Epithelial cell of proximal tubule (primary cell): Measurements from ENCODE around the gene ANKRD49. TPM values are rescaled to one million over a fixed set of nuclear protein-coding genes. Genes with fewer than 3 reads are reported as not detected.

ENCODE experiments used
- DNase-seq: peaks from one replicate; pipeline ENCODE4 v3.0.0-alpha.2; 2011; ENCODE audit warnings: low read depth
- H3K4me3 ChIP-seq: 2 replicates; pipeline ENCODE4 v1.5.1; 2011; ENCODE audit warnings: low read depth, mild to moderate bottlenecking, low read length
- CTCF ChIP-seq: conservative IDR thresholded peaks from 2 replicates; pipeline ENCODE4 v1.5.1; 2012; ENCODE audit warnings: low read depth, mild to moderate bottlenecking, low read length
- total RNA-seq: library from RNA; depleted of rRNA; stranded (reverse); fragments of >200 nt; gene quantifications from 2 replicates; pipeline ENCODE4 v1.2.3, GENCODE V29; 2015

The ANKRD49 gene
- total RNA-seq, 1 donor from 2014 or later, result 7.2 TPM

DNA sequence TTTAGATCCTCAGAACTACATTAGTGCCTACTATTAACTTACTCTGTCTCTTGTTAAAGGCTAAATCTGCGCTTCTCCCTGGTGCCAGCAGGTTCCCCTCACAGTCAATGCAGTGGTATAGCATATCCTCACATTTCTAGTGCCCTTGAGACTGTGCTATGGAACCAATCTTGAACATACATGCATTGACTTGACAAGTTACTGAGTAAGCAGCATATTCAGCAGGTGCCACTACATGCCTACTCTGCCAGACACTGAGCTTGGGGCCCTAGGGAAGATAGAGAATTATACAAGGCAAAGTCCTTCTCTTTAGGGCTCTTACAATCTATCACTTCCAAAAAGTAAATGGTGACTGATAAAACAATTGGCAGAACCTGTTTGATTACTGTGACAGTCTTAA, 53.1 kb downstream of the ANKRD49 start:
- DNase-seq, result no peak
- peak overlapping the region; percentile 62 for H3K4me3 ChIP-seq
- TF ChIP-seq CTCF, result no peak

GRCh38 chr11:94549146-94549545, 55.4 kb downstream of the ANKRD49 start:
- no peak overlapping the region for H3K4me3 ChIP-seq
- no peak for DNase-seq
- no peak for TF ChIP-seq CTCF

Other genes with a start within 250 kb of the ANKRD49 start
- not detected in 2 replicates for gene IZUMO1R, start 189.4 kb upstream of the ANKRD49 start, total RNA-seq
- 0.07 and 0.12 TPM in 2 replicates for gene GPR83, start 92.6 kb upstream of the ANKRD49 start, total RNA-seq
- 13.7 and 17.3 TPM in 2 replicates for gene MRE11, start 140 bp upstream of the ANKRD49 start, total RNA-seq
- gene C11orf97, start 18.5 kb downstream of the ANKRD49 start, total RNA-seq, result not detected in 2 replicates
- gene FUT4, start 49.9 kb downstream of the ANKRD49 start, total RNA-seq, result 7.2 and 10.6 TPM in 2 replicates
- 0.22 and 1.2 TPM in 2 replicates for gene PIWIL4, start 73.4 kb downstream of the ANKRD49 start, total RNA-seq